GM12801 (cell line): ENCODE measurements around the gene CLEC16A.

Experiments used
- CTCF ChIP-seq: IDR thresholded peaks from one replicate; pipeline ENCODE4 v1.5.1; 2011; ENCODE audit warnings: control low read depth; ENCODE audit not compliant: insufficient read length; ENCODE audit errors: extremely low read depth

Gene CLEC16A

GRCh38 chr16:11016993-11017392, 72.6 kb downstream of the CLEC16A start:
- no peak for TF ChIP-seq CTCF

GRCh38 chr16:11017499-11017898, 73.1 kb downstream of the CLEC16A start:
- TF ChIP-seq CTCF, result no peak

- TF ChIP-seq CTCF, result no peak
Measured at GRCh38 chr16:11020388-11020787, 76.0 kb downstream of the CLEC16A start.

- TF ChIP-seq CTCF, result no peak
Measured at GRCh38 chr16:11020792-11021551, 76.6 kb downstream of the CLEC16A start.

- TF ChIP-seq CTCF, result no peak
Measured at GRCh38 chr16:11022002-11022401, 77.6 kb downstream of the CLEC16A start.

- no peak for TF ChIP-seq CTCF
Measured at GRCh38 chr16:11023262-11024039, 79.1 kb downstream of the CLEC16A start.

- TF ChIP-seq CTCF, result no peak
Measured at GRCh38 chr16:11024333-11025053, 80.1 kb downstream of the CLEC16A start.
